IPS-20b (cell line): ENCODE results near the gene SOS2.

Source experiments
- H3K27ac ChIP-seq: one replicate; pipeline ENCODE4 v1.5.1; 2013; ENCODE audit warnings: low read length
- H3K27me3 ChIP-seq: 2 replicates; pipeline ENCODE4 v1.6.1; 2013; ENCODE audit warnings: mild to moderate bottlenecking, low read length, inconsistent platforms; ENCODE audit not compliant: insufficient read depth
- H3K36me3 ChIP-seq: 2 replicates; pipeline ENCODE4 v1.6.1; 2013; ENCODE audit warnings: low read depth, mild to moderate bottlenecking, inconsistent platforms, low read length, moderate library complexity; ENCODE audit not compliant: insufficient read depth
- H3K4me1 ChIP-seq: 2 replicates; pipeline ENCODE4 v1.6.1; 2013; ENCODE audit warnings: mild to moderate bottlenecking, control low read depth, inconsistent platforms, low read length, moderate library complexity; ENCODE audit not compliant: insufficient read depth
- H3K4me3 ChIP-seq: 2 replicates; pipeline ENCODE4 v1.5.1; 2013; ENCODE audit warnings: mild to moderate bottlenecking, low read length, inconsistent platforms
- H3K9ac ChIP-seq: 2 replicates; pipeline ENCODE4 v1.6.1; 2013; ENCODE audit warnings: low read depth, mild to moderate bottlenecking, inconsistent platforms, low read length, moderate library complexity
- H3K9me3 ChIP-seq: 2 replicates; pipeline ENCODE4 v1.6.1; 2013; ENCODE audit warnings: mild to moderate bottlenecking, low read depth, low read length, inconsistent platforms; ENCODE audit not compliant: insufficient read depth

Gene SOS2

DNA sequence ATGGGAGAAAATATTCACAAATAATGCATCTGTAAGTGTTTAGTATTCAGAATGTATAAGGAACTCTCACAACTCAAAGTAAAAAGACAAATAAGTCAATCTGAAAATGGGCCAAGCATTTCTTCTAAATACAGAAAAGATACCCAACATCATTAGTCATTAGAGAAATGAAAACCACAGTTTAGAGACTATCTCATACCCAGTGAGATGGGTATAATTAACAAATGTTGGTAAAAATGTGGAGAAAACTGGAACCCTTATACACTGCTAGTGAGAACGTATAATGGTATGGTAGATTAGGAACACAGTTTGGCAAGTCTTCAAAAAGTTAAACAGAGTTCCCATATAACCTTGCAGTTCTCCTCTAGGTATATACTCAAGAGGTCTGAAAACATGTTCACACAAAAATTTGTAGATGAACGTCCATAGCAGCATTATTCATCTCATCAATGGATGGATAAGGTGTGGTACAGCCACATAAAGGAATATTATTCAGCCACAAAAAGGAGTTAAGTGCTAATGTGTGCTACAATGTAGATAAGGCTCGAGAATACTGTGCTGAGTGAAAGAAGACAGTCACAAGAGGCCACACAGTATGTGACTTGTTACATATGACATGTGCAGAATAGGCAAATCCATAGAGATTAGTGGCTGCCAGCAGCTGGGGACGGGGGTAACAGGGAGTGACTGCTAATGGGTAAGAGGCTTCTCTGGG is 120.9 kb downstream of the SOS2 start:
- peaks cover 3% of the 10 kb centered on the region; the same call in 1 of the 2 replicates for H3K4me1 ChIP-seq
- H3K9ac ChIP-seq = no peak overlapping the region
- H3K27ac ChIP-seq = no peak overlapping the region
- H3K36me3 ChIP-seq = peaks cover 79% of the 10 kb centered on the region
- H3K4me3 ChIP-seq = no peak overlapping the region
- no peaks in the 10 kb centered on the region for H3K27me3 ChIP-seq
- no peaks in the 10 kb centered on the region for H3K9me3 ChIP-seq

DNA sequence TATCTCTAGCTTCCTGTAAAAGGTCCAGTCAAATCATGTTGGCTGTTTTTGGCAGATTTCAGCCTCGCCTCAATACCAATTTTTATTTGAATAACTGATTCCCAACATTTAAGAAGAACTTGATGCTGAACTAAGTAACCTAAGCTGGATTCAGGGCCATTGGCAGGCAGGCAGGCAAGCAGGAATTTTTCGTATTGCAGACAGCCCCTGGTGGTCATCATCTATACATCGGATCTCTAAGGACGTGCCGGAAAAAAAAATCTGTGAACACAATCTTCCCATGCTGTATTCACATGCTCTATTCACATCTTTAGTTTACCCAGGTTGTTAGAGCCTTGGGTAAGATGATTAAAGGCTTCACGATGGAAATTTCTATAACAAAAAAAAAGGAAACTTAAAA is 122.0 kb downstream of the SOS2 start:
- no peaks in the 10 kb centered on the region for H3K27me3 ChIP-seq
- H3K27ac ChIP-seq = no peak overlapping the region
- H3K36me3 ChIP-seq = peaks cover 67% of the 10 kb centered on the region
- H3K4me1 ChIP-seq = peaks cover 3% of the 10 kb centered on the region; the same call in 1 of the 2 replicates
- no peaks in the 10 kb centered on the region for H3K9me3 ChIP-seq
- H3K4me3 ChIP-seq = no peak overlapping the region
- no peak overlapping the region for H3K9ac ChIP-seq

DNA sequence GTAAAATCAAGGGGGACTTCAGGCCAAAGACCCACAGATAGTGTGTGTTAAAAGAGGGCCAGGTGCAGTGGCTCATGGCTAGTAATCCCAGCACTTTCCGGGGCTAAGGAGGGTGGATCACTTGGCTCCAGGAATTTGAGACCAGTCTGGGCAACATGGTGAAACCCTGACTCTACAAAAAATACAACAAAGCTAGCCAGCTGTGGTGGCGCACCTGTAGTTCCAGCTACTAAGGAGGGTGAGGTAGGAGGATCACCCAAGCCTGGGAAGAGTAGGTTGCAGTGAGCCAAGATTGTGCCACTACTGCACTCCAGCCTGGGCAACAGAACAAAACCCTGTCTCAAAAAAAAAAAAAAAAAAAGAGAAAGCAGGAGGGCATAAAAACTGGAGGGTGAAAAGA is 123.5 kb downstream of the SOS2 start:
- H3K9me3 ChIP-seq = no peaks in the 10 kb centered on the region
- H3K4me1 ChIP-seq = peaks cover 3% of the 10 kb centered on the region; the same call in 1 of the 2 replicates
- H3K9ac ChIP-seq = no peak overlapping the region
- H3K4me3 ChIP-seq = no peak overlapping the region
- H3K36me3 ChIP-seq = peaks cover 54% of the 10 kb centered on the region
- H3K27me3 ChIP-seq = no peaks in the 10 kb centered on the region
- H3K27ac ChIP-seq = no peak overlapping the region

DNA sequence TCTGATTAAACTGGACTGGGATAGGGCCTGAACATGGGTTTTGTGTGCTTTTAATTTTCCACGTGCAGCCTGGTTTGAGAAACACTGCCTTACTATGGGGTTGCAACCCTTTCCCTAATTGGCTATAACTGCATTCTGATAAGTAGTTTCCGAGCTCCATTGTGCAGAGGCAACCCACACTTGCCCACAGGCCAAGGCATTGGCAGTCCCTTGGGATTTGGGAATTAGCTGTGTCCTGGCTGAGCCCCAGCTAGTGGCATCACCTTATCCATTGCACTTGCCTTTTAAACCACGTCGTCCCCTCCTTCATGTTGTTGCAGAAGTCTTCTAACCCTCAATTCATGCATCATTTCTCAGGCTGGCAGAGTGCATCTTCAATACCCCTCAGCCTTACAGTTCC is 125.2 kb downstream of the SOS2 start:
- H3K27me3 ChIP-seq = no peaks in the 10 kb centered on the region
- no peak overlapping the region for H3K4me3 ChIP-seq
- H3K9ac ChIP-seq = no peak overlapping the region
- H3K9me3 ChIP-seq = no peaks in the 10 kb centered on the region
- no peak overlapping the region for H3K27ac ChIP-seq
- peaks cover 3% of the 10 kb centered on the region; the same call in 1 of the 2 replicates for H3K4me1 ChIP-seq
- H3K36me3 ChIP-seq = peaks cover 37% of the 10 kb centered on the region

DNA sequence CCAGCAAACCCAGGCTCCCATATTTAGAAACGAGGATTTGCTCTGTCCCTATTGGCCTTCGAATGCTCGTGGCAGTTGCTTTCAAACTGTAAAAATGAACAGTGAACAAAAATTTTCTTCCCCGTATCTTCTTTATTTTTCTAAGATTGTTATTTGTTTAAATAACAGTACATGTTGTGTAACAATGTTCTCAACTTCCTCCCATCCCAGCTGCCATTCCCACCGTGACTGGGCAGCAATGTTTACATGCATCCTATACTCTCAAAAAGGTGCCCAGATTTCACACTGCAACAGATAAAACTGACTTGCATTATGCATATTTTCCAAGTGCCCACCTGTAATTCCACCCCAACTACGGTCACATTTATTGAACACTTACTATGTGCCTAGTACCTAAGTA is 127.8 kb downstream of the SOS2 start:
- no peak overlapping the region for H3K4me3 ChIP-seq
- peaks cover 11% of the 10 kb centered on the region for H3K36me3 ChIP-seq
- peaks cover 3% of the 10 kb centered on the region; the same call in 1 of the 2 replicates for H3K4me1 ChIP-seq
- no peaks in the 10 kb centered on the region for H3K9me3 ChIP-seq
- H3K9ac ChIP-seq = no peak overlapping the region
- no peak overlapping the region for H3K27ac ChIP-seq
- no peaks in the 10 kb centered on the region for H3K27me3 ChIP-seq

DNA sequence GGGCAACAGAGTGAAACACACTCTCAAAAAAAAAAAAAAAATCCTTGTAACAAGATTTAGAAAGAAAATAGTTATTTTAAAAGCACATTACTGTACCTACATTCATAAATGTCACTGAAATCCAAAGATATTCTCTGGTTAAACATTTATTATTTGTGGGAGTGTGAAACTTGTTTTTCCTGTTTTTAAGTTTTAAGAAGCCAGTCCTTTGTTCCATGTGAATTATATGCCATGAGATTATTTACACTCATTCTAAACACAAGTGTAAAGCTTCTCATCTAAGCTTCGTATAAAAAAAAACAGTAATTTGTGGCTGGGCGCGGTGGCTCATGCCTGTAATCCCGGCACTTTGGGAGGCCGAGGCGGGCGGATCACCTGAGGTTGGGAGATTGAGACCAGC is 130.0 kb downstream of the SOS2 start:
- H3K36me3 ChIP-seq = no peaks in the 10 kb centered on the region
- H3K4me3 ChIP-seq = no peak overlapping the region
- H3K4me1 ChIP-seq = no peaks in the 10 kb centered on the region
- H3K27ac ChIP-seq = no peak overlapping the region
- H3K9ac ChIP-seq = no peak overlapping the region
- H3K27me3 ChIP-seq = no peaks in the 10 kb centered on the region
- H3K9me3 ChIP-seq = no peaks in the 10 kb centered on the region

DNA sequence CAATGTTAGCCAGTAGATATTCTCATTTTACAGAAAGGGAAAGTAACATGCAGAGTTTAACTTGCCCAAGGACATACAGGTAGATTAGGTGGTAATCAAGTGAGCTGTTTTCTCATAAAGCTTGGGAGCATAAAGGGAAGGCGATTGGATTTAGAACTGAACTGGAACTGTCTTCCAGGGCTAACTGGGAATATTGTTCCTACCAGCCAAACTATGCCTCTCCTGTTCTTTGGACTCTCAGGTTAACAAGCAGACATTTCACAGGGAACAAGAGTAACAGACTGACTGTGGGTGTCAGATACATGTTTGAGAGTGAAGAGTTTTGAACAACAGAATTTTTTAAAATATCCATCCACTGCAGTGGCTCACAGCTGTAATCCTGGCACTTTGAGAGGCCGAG is 130.6 kb downstream of the SOS2 start:
- no peak overlapping the region for H3K9ac ChIP-seq
- no peaks in the 10 kb centered on the region for H3K9me3 ChIP-seq
- no peak overlapping the region for H3K4me3 ChIP-seq
- H3K27me3 ChIP-seq = no peaks in the 10 kb centered on the region
- H3K27ac ChIP-seq = no peak overlapping the region
- no peaks in the 10 kb centered on the region for H3K4me1 ChIP-seq
- H3K36me3 ChIP-seq = no peaks in the 10 kb centered on the region

DNA sequence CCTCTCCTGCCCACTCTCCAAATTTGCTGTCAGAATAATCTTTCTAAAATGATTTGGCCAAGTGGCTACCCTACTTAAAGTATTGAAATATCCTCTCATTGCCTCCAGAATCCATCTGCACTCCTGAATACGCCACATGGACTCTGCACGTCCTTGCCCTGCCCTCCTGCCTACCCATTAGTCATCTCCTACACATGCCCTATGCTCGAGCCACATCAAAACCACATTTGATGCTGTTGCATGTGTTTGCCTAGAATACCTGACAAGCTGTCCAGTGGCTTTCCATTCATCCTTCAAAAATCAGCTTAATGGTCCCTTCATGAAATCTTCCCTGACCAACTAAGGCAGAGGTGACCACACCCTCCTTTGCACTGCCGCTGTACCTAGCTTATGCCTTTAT is 132.0 kb downstream of the SOS2 start:
- no peaks in the 10 kb centered on the region for H3K36me3 ChIP-seq
- no peak overlapping the region for H3K4me3 ChIP-seq
- no peak overlapping the region for H3K9ac ChIP-seq
- no peaks in the 10 kb centered on the region for H3K4me1 ChIP-seq
- no peaks in the 10 kb centered on the region for H3K9me3 ChIP-seq
- H3K27ac ChIP-seq = no peak overlapping the region
- no peaks in the 10 kb centered on the region for H3K27me3 ChIP-seq

DNA sequence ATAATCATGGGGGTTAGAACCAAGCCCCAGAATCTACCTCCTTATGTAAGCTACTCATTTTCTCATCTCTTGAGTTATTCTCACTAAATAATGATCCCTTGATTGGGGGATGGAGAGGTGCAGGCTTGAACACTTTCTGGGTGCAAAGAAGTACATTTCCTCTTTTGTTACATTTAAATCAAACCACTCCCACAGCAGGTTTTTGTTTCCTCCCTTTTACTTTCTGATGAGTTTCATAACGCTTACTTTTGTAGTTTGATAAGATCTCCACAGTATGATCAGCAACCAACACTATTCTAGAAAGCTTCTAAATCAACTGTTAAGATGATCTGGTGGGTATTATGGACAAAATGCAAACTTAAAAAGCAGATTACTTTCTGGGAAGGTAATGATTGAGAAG is 135.5 kb downstream of the SOS2 start:
- Histone ChIP-seq H3K4me1 (no peaks in the 10 kb centered on the region), H3K27ac (no peak overlapping the region), H3K9ac (no peak overlapping the region), H3K36me3 (no peaks in the 10 kb centered on the region), H3K4me3 (no peak overlapping the region), H3K27me3 (no peaks in the 10 kb centered on the region), H3K9me3 (no peaks in the 10 kb centered on the region)

DNA sequence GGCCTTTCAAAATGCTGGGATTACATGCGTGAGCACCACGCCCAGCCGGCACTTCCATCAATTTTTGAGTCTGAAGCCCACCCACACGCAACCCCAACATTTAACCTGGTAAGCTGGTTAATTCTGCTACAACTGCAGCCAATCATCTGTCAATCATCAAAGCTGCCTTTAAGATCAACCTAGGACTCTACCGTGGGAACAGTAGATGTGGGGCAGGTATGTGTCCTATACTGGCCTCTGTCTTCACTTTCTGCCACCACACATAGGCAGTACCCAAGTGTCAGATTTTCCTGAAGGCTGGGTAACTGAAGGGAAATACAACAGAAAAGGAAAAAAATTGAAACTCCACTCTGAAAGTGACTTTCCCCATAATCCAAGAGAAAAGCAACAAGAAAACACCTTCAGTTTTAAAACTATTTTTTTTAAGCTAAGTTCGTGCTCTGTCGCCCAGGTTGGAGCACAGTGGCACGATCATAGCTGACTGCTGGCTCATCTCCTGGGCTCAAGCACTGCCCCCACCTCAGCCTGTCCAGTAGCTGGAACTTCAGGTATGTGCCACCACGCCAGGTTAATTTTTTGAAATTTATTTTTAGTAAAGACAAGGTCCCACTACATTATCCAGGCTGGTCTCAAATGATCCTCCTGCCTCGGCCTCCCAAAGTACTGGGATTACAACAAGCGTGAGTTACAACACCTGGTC is 137.2 kb downstream of the SOS2 start:
- Histone ChIP-seq H3K9me3 (no peaks in the 10 kb centered on the region), H3K9ac (no peak overlapping the region), H3K4me1 (no peaks in the 10 kb centered on the region), H3K4me3 (no peak overlapping the region), H3K27ac (no peak overlapping the region), H3K27me3 (no peaks in the 10 kb centered on the region), H3K36me3 (no peaks in the 10 kb centered on the region)

DNA sequence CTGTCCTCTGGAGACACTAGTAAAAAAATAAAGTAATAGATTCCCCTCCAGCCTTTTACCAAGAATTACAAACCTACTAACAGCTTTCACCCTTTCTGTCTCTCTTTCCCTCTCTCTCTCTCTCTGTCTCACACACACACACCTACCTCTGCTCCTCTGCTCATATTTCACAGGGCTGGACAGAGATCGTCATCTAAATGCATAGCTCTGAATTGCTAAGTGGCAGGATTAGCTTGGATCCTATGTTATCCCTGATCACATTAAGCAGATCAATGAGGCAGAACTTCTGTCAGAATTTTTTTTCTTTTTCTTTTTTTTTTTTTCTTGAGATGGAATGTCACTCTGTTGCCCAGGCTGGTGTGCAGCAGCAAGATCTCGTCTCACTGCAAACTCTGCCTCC is 137.9 kb downstream of the SOS2 start:
- no peaks in the 10 kb centered on the region for H3K9me3 ChIP-seq
- H3K4me3 ChIP-seq = no peak overlapping the region
- no peaks in the 10 kb centered on the region for H3K36me3 ChIP-seq
- H3K4me1 ChIP-seq = no peaks in the 10 kb centered on the region
- no peaks in the 10 kb centered on the region for H3K27me3 ChIP-seq
- H3K27ac ChIP-seq = no peak overlapping the region
- H3K9ac ChIP-seq = no peak overlapping the region

DNA sequence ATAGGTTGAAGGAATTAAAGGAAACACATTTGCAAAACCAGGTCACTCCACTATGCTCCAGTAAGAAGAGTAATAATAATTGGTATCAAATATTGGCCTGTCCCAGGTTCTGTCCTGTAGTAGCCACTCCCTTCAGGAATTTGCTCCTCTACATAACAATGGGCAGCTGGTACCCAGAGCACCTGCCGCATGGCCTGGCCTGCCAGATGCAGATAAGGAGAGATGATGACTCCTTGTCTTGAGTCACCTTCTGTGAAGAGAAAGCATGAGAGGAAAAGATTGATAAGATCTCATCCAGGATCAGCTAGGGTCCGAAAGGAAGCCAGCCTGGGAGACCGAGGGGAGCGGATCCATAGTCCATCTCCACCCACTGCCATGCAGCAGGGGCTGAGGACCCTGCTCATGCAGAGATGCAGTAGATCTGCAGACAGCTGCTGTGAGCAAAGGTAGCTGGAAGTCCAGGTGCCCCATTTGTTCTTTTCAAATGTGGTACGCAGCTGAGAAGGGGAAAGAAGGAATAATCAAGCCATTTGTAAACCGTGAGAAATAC is 139.3 kb downstream of the SOS2 start:
- Histone ChIP-seq H3K9me3 (no peaks in the 10 kb centered on the region), H3K36me3 (no peaks in the 10 kb centered on the region), H3K4me3 (no peak overlapping the region), H3K27me3 (no peaks in the 10 kb centered on the region), H3K27ac (no peak overlapping the region), H3K4me1 (no peaks in the 10 kb centered on the region), H3K9ac (no peak overlapping the region)
